Measurements from ENCODE around the gene KCND1. TPM values are rescaled to one million over a fixed set of nuclear protein-coding genes. Genes with fewer than 3 reads are reported as not detected.

Gene KCND1
- total RNA-seq, 1 donor: 0.36 TPM

- TF ChIP-seq, protein P1, sequence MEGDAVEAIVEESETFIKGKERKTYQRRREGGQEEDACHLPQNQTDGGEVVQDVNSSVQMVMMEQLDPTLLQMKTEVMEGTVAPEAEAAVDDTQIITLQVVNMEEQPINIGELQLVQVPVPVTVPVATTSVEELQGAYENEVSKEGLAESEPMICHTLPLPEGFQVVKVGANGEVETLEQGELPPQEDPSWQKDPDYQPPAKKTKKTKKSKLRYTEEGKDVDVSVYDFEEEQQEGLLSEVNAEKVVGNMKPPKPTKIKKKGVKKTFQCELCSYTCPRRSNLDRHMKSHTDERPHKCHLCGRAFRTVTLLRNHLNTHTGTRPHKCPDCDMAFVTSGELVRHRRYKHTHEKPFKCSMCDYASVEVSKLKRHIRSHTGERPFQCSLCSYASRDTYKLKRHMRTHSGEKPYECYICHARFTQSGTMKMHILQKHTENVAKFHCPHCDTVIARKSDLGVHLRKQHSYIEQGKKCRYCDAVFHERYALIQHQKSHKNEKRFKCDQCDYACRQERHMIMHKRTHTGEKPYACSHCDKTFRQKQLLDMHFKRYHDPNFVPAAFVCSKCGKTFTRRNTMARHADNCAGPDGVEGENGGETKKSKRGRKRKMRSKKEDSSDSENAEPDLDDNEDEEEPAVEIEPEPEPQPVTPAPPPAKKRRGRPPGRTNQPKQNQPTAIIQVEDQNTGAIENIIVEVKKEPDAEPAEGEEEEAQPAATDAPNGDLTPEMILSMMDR (IDR thresholded peaks at IDR 0.05; ENCODE audit: extremely low read depth, low read depth, low read length): peak; percentile 63
- peak overlapping the region; percentile 64 for H3K4me3 ChIP-seq (ENCODE audit: insufficient read depth, low read length)
- H3K79me2 ChIP-seq (ENCODE audit: insufficient read depth, low read length): no peaks in the 10 kb centered on the region
- H3K36me3 ChIP-seq (ENCODE audit: insufficient read depth, low read length): peaks cover 4% of the 10 kb centered on the region
- H3K4me1 ChIP-seq (ENCODE audit: insufficient read depth, low read length): peaks cover 5% of the 10 kb centered on the region
- no peaks in the 10 kb centered on the region for H3K9me3 ChIP-seq (ENCODE audit: low read depth, low read length)
- no peak overlapping the region for H3K27ac ChIP-seq (ENCODE audit: low read depth, low read length)
- peak overlapping the region; percentile 75 for H3K4me2 ChIP-seq (ENCODE audit: insufficient read depth, low read length)
- H3K27me3 ChIP-seq (ENCODE audit: insufficient read depth, low read length): no peaks in the 10 kb centered on the region
- no peak overlapping the region for H2AFZ ChIP-seq (ENCODE audit: low read length)
- DNase-seq (ENCODE audit: insufficient read length, low spot score, missing footprints): peak; percentile 94
- H4K20me1 ChIP-seq (ENCODE audit: insufficient read depth, low read length): no peaks in the 10 kb centered on the region
These were observed 848 bp upstream of the KCND1 start for GRCh38 chrX:48972220-48973164.

GRCh38 chrX:48969471-48969870 is 2.2 kb downstream of the KCND1 start:
- no peak overlapping the region for H2AFZ ChIP-seq (ENCODE audit: low read length)
- H3K27ac ChIP-seq (ENCODE audit: low read depth, low read length): no peak overlapping the region
- H3K27me3 ChIP-seq (ENCODE audit: insufficient read depth, low read length): no peaks in the 10 kb centered on the region
- H3K4me2 ChIP-seq (ENCODE audit: insufficient read depth, low read length): no peak overlapping the region
- H3K4me1 ChIP-seq (ENCODE audit: insufficient read depth, low read length): peaks cover 9% of the 10 kb centered on the region
- H3K79me2 ChIP-seq (ENCODE audit: insufficient read depth, low read length): no peaks in the 10 kb centered on the region
- H3K36me3 ChIP-seq (ENCODE audit: insufficient read depth, low read length): no peaks in the 10 kb centered on the region
- H3K4me3 ChIP-seq (ENCODE audit: insufficient read depth, low read length): no peak overlapping the region
- TF ChIP-seq, protein P1 (IDR thresholded peaks at IDR 0.05; ENCODE audit: extremely low read depth, low read depth, low read length): no peak
- DNase-seq (ENCODE audit: insufficient read length, low spot score, missing footprints): no peak
- no peaks in the 10 kb centered on the region for H3K9me3 ChIP-seq (ENCODE audit: low read depth, low read length)
- H4K20me1 ChIP-seq (ENCODE audit: insufficient read depth, low read length): no peaks in the 10 kb centered on the region

- no peak overlapping the region for H3K27ac ChIP-seq (ENCODE audit: low read depth, low read length)
- H3K79me2 ChIP-seq (ENCODE audit: insufficient read depth, low read length): no peaks in the 10 kb centered on the region
- no peaks in the 10 kb centered on the region for H3K9me3 ChIP-seq (ENCODE audit: low read depth, low read length)
- TF ChIP-seq, protein P1 (IDR thresholded peaks at IDR 0.05; ENCODE audit: extremely low read depth, low read depth, low read length): no peak
- peaks cover 9% of the 10 kb centered on the region for H3K4me1 ChIP-seq (ENCODE audit: insufficient read depth, low read length)
- no peak overlapping the region for H3K4me2 ChIP-seq (ENCODE audit: insufficient read depth, low read length)
- no peaks in the 10 kb centered on the region for H3K27me3 ChIP-seq (ENCODE audit: insufficient read depth, low read length)
- H2AFZ ChIP-seq (ENCODE audit: low read length): no peak overlapping the region
- no peaks in the 10 kb centered on the region for H4K20me1 ChIP-seq (ENCODE audit: insufficient read depth, low read length)
- DNase-seq (ENCODE audit: insufficient read length, low spot score, missing footprints): no peak
- H3K4me3 ChIP-seq (ENCODE audit: insufficient read depth, low read length): no peak overlapping the region
- no peaks in the 10 kb centered on the region for H3K36me3 ChIP-seq (ENCODE audit: insufficient read depth, low read length)
These were observed 3.3 kb downstream of the KCND1 start for GRCh38 chrX:48968377-48968776.

DNA sequence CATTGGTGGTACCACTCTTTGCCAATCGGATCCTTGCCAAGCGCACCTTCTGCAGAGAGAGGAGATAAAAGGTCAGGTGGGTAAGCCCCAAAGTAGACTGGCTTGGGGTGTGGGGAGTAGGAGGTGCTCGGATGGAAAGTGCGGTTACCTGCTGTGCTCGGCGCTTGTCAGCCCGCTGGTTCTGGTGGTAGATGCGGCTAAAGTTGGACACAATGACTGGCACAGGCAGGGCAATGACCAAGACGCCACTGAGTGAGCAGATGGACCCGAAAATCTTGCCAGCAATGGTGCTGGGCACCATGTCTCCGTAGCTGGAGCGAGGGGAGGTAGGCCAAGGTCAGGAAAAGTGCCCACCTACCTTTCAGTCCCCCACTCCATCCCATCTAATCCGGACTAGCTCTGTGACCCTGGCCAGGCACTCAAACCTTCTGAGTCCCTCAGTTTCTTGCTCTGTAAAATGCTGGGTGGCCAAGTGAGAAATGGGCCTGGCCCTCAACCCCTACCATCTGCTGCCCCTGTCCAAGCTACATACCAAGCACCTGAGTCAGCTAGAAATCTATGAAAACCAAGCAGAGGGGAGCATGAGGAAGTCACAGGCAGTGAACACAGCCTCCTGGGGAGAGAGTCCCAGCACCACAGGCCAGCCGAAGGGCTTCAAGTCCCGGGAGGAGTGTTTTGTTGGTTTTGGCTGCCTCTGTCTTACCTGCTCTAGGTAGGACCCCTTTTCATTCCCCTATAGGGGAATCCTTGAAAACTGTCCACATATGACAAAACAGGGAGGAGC is 4.7 kb downstream of the KCND1 start:
- H3K79me2 ChIP-seq (ENCODE audit: insufficient read depth, low read length): no peaks in the 10 kb centered on the region
- DNase-seq (ENCODE audit: insufficient read length, low spot score, missing footprints): no peak
- no peaks in the 10 kb centered on the region for H4K20me1 ChIP-seq (ENCODE audit: insufficient read depth, low read length)
- H3K4me2 ChIP-seq (ENCODE audit: insufficient read depth, low read length): no peak overlapping the region
- H2AFZ ChIP-seq (ENCODE audit: low read length): no peak overlapping the region
- peaks cover 7% of the 10 kb centered on the region for H3K4me1 ChIP-seq (ENCODE audit: insufficient read depth, low read length)
- no peak overlapping the region for H3K4me3 ChIP-seq (ENCODE audit: insufficient read depth, low read length)
- H3K27me3 ChIP-seq (ENCODE audit: insufficient read depth, low read length): no peaks in the 10 kb centered on the region
- H3K9me3 ChIP-seq (ENCODE audit: low read depth, low read length): no peaks in the 10 kb centered on the region
- TF ChIP-seq, protein P1 (IDR thresholded peaks at IDR 0.05; ENCODE audit: extremely low read depth, low read depth, low read length): no peak
- no peak overlapping the region for H3K27ac ChIP-seq (ENCODE audit: low read depth, low read length)
- H3K36me3 ChIP-seq (ENCODE audit: insufficient read depth, low read length): no peaks in the 10 kb centered on the region
